ENCODE results near the gene MTCH1.
"Not testable (repeated sequence)": the region's sequence is repeated elsewhere in the genome, so short reads cannot be mapped to it uniquely, and the experiment has no call there.

MTCH1 gene

DNA sequence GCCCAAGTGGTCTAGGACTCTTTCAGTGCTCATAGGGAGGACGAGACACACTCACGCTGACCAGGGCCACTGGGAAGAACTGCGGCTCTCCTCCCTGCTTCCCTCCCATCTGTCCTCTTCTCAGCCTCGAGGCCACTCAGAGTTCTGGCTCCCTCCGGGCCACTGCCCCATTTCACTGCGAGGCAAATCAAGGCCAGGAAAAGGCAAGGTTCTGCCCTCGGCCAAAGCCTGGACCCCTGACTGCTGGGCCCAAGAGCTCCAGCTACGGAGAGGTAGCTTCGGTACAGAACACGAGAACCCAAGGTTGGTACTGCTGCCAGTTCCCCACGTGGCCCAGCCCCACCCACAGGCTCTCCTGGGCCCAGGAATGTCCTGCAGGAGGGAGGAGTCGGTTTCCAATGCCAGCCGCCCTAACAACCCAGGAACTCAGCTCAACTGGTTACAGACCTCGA is 16.7 kb downstream of the MTCH1 start:
- DNase-seq, result no peak

DNA sequence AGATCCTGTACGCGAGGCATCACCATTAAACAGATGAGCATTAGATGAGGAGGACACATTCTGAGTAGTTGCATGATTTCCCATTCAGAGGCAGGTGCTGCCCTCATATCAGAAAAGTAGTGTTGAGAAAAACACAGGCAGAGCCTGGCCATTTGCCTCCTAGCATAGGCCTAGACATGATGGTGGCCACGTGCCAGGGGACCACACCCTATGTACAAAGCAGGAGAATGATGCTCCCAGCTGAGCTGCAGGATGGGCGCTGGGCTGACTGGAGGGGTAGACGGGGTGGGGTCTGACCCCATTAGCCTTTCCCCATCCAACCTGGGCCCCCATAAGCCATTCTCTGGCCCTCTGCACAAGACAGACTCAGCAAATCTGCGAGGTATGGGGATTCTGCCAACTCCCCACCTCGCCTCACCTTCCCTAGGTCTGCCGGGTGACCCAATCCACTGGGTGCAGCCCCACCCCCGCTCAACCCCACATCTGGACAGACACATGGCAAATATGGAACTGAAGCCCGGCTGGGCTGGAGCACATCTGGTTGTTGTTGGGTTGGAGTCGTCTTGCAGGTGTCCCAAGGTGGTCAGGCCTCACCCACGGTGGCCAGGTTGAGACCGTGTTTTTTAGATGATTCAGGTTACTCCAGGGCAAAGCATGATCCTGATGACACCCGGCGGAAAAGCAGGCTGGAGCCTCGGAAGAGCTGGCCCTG is 17.6 kb downstream of the MTCH1 start:
- DNase-seq, result no peak

DNA sequence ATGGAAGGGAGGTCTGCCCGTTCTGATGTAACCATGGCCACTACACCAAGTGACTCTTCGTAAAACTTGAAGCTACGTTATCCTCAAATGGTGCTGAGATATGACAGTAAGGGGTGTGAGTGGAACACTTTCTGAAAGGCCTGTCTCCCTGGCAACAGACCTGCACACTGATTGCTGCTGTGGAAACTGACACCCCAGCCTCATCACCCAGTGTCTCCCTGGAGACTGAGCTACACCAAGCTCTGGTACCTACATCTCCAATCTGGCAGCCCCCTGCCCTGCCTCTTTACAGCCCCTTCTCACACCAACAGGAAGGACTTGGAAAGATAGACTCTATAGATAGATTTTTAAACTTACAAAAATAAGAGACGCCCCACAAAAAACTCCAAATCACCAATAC is 18.2 kb downstream of the MTCH1 start:
- DNase-seq, result no peak

DNA sequence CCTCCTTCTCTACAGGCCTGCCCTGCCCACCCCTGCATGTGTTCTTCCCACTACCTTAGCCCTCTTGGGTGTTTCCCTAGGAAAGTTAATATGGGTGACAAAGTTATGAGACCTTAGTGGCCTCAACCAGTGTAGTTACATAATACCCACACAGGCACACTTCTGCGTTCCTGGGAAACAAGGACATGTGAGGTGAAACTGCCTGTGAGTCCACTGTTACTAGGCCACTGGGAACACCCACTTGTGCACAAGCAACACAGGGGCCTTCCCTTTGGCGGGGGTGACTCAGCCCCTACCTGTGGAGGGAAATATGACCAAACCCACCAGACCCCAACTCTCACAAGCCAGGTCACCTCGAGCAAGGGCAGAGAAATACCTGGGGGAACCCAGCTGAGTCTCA is 18.7 kb downstream of the MTCH1 start:
- DNase-seq, result no peak

DNA sequence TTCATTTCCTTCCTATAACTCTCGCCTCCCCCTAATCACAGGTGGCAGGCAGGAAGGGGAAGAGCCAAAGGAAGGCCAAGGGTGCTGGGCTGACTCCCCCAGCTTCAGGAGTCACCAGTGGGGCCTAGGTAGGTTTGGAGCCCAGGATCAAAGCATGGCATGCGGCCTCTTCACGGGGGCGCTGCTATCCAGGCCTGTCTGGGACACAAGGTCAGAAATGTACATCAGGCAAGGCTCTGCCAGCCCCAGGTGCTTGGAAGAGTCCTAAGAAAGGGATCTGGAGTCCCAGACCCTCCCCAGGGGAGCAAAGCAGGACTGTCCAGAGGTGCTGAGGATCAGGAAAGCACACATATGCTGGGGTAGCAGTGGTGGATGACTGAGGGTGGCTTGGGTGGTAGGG is 21.1 kb downstream of the MTCH1 start:
- DNase-seq, result no peak

DNA sequence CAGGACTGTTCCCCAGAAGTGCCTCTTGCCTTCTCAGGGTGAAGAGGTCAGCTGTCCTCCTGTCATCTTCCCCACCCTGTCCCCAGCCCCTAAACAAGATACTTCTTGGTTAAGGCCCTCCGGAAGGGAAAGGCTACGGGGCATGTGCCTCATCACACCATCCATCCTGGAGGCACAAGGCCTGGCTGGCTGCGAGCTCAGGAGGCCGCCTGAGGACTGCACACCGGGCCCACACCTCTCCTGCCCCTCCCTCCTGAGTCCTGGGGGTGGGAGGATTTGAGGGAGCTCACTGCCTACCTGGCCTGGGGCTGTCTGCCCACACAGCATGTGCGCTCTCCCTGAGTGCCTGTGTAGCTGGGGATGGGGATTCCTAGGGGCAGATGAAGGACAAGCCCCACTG is 21.6 kb downstream of the MTCH1 start:
- DNase-seq, result no peak

DNA sequence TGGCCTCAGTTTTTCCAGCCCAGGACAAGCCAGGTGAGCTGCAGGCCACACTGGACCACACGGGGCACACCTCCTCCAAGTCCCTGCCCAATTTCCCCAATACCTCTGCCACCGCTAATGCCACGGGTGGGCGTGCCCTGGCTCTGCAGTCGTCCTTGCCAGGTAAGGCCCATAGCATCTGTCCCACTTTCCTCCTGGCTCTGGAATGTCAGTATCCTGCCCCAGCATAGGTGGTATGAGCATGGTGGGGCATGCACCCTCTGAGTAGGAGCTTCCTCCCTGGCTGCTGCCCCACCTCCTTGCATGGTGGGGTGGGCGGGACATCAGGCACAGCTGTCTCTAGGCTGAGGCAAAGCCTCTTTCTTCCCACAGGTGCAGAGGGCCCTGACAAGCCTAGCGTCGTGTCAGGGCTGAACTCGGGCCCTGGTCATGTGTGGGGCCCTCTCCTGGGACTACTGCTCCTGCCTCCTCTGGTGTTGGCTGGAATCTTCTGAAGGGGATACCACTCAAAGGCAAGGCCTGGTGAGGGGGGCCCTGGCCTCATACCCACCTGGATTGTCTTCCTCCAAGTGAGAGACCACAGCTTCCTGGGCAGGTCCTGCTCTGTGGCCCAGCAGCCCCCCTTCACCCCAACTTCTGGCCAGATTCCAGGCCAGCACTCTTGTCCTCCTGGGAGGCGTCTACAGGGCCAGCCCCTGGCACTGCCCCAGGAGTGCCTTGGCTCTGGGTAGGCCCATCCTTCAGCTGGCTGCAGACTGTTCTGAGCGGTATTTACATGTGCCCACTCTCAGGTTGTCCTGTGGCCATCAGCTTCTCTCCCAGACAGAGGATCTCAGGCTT is 22.3 kb downstream of the MTCH1 start:
- no peak for DNase-seq

DNA sequence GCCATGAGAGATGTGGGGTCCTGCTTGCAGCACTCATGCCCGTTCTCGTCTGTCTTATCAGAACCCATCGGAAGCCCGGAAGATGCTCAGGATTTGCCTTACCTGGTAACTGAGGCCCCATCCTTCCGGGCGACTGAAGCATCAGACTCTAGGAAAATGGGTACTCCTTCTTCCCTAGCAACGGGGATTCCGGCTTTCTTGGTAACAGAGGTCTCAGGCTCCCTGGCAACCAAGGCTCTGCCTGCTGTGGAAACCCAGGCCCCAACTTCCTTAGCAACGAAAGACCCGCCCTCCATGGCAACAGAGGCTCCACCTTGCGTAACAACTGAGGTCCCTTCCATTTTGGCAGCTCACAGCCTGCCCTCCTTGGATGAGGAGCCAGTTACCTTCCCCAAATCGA is 23.1 kb downstream of the MTCH1 start:
- peak; percentile 61 for DNase-seq

DNA sequence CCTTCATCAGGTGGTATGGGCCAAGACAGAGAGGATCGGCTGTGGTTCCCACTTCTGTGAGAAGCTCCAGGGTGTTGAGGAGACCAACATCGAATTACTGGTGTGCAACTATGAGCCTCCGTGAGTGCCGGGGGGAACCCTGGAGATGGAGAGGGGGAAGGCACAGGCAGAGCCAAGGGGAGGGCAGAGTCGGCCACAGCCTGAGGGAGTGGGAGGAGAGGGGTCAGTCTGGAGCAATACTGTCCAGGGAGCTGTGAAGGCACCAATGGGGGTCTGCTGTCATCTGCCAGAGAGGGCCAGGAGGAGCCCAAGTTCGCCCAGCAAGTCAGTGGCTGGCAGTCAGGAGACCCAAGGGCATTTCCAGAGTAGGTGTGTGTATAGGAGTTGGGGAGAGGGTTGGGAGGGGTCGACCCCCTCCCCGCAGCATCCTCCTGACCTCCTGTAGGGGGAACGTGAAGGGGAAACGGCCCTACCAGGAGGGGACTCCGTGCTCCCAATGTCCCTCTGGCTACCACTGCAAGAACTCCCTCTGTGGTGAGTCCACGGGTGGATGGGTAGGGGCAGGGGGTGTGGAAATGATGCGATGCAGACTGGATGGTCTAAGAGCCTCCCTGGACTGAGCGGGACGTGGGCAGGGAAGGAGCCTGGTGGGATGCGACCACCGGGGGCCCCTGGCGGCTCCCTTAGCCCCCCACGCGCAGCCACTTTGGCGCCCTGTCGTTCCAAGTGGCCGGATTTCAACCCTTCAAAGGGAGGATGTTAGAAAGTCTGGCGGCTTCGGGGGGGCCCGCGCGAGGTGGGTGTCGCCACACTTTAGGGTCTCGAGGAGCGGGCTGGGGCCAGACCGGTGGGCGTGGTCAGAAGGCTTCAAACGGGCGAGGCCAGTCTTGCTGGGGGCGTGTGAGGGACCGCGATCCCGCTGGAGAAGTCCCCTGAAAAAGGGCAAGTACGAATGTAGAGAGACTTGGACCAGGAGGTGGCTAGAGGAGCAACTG is 24.3 kb downstream of the MTCH1 start:
- DNase-seq, result no peak

DNA sequence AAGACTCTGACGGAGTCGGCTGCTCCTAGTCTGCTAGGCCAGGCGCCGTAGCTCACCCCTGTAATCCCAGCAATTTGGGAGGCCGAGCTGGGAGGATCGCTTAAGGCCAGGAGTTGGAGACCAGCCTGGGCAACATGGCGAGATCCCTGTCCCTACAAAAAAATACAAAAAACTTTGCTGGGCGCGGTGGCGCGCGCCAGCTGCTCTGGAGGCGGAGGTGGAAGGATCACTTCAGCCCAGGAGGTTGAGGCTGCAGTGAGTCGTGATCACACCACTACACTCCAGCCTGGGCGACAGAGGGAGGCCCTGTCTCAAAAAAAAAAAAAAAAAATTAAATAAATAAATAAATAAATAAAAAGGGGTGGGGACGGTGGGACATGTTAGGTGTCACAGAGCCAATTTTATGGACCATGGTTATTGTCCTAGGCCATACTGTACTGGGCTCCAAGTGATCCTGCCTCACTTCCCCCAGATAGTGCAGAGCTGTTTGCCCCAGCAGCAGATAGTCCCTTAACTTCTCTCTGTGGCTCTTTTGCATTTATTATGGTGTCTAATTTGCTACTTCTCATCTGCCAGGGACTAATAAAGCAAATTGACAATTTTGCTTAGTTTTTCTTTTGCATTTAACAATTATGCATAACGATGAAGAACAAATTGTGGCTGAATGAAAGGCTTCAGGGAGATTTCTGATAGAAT is 26.3 kb downstream of the MTCH1 start:
- DNase-seq, result no peak

DNA sequence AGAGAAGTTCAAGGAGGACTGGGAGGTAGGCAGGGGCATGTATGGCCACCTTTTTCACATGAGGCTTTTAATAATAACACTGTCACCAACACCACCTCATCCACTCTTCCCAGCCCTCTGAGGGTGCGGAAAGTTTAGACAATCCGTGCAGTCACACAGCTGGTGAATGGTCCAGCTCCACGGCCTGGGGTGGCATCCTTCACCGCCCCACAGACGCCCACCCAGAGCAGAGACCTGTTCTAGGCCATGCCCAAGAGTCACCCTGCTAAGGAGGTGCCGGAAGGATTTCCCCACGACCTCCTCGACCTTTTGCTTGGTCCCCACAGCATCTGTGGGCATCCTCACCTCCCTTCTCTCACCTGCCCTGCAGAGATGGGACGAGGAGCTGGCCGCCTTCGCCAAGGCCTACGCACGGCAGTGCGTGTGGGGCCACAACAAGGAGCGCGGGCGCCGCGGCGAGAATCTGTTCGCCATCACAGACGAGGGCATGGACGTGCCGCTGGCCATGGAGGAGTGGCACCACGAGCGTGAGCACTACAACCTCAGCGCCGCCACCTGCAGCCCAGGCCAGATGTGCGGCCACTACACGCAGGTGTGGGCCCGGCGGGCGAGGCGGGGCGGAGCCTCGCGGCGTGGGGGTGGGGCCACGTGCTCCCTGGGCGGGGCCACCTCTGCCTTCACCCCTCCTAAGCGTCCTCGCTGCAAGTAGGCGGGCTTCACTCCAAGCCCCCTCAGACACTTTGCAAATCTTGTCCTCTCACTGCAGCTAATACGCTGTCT is 27.0 kb downstream of the MTCH1 start:
- DNase-seq, result no peak

DNA sequence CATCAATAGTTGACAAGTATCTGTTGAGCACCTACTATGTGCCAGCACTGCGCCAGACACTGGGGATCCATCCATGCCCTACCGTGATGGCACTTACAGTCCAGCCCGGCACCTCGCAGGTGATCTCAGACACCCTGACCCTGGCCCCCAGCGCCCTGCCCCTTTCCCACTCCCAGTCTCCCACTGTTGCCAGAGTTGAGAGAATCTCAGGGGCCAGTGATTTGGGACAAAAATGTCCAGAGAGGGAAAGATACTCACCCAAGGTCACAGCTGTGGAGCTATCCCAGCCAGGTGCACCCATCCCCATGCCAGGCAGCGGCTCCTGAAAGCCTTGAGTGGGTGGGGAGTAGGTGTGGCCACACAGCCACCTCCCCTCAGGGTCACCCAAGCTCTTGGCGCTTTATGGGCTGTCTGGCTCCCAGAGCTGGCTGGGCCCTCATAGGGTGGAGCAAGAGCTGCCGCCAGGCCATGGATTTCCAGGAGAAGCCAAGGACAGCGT is 28.2 kb downstream of the MTCH1 start:
- no peak for DNase-seq

DNA sequence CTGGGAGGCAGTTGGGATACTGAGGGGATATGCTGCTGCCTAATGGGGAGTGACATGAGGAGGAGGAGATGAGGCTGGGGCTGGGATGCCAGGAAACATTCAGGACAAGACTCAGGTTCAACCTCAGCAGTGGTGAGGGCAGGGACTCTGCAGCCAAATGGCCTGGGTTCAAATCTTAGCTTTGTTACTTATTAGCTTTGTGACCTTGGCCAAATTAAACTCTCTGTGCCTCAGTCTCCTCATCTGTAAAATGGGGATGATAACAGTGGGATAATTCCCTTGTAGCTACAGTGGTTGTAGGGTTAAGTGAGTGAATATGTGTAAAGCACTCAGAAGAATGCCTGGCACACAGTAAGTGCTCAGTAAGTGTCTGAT is 29.6 kb downstream of the MTCH1 start:
- DNase-seq, result no peak

DNA sequence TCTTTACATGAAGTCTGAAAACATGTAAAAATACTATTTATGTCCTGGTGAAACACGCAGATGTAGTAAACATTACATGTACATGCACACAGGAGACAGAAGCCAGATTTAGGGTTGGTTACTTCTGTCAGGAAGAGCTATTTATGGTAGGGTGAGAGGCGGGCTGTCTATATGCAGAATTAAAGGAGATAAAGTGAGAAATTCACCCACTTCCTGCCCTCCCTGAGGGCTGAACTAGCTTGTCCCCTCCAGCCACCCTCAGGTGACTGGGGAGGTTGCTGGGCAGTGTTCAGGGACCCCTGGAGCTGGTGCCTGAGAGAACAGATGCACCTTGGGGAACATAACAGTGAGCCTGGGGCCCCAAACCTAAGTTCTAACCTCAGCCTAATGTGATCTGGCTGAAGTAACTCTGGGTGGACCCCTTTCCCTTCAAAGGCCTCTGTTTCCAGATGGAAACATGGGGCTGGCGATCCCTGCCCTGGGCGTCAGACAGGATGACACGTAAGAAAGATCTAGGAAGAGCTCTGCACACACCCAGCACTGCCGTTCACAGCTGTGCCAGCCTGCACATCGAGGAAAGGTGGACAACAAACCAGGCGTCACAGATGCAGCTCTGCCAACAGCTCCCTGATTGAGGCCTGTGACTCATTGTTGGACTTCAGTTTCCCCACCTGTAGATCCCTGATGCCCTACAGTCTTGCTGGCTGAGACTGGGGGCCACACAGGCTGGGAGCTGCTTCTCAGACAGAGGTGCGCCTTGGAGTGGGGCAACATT is 30.1 kb downstream of the MTCH1 start:
- no peak for DNase-seq

DNA sequence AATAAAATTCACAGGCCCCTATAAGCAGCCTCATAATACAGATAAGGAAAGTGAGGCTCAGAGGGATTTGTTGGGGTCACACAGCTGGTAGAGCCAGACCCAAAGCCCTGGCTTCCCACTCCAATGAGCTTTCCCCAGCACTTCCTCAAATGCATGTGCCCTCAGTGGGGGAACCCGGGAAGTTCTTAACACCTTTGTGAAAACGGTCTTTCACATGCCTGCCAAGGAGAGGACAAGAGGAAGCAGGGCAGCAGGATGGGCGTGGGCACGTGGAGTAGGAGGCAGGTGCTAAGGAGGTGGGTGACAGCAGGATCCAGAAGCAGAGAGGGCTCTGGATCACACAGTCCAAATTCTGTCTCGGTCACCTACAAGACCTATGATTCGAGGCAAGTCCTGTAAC is 30.9 kb downstream of the MTCH1 start:
- DNase-seq, result no peak

DNA sequence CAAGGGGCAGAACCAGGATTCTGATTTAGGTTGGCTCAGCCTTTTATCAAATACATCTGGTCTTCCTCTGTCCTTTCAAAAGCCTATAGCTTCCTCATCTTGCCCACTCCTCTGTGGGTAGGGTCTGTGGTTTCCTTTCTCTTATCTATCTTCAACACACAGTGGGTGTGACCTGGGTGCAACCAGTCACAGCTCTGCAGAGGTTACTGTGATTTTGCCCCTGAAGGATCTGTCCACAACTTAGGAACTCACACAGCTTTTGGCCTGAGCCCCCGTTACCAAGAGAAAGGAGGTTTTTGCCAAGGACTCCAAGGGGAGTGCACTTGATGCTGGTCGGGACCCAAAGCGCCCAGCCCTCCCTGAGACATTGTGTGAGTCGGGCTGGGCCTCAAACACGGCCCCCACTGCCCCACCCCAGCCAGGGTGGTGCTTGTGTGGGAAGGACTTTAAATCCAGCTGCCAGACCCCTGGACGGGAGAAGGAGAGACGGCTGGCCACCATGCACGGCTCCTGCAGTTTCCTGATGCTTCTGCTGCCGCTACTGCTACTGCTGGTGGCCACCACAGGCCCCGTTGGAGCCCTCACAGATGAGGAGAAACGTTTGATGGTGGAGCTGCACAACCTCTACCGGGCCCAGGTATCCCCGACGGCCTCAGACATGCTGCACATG is 31.6 kb downstream of the MTCH1 start, which contains the start of gene PI16:
Gene PI16 (plus strand): TSS at position 477 of the 670 bp plus-strand sequence. CDS start 23 bp downstream, at position 500.
- no peak for DNase-seq

DNA sequence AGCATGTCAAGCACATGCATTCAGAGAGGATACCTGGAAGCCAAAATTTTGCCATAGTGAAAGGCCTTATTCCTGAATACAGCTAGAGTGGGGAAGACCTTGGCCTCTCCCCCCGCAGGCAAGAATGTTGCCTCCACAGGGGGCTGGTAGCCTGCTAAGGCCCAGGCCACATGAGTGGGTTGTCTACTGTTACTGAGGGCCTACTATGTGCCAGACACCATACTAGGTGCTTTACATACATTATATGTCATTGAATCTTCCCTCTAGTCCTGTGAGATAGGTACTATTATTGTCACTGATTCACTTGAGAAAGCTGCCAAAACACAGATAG is 32.1 kb downstream of the MTCH1 start:
- DNase-seq, result no peak

DNA sequence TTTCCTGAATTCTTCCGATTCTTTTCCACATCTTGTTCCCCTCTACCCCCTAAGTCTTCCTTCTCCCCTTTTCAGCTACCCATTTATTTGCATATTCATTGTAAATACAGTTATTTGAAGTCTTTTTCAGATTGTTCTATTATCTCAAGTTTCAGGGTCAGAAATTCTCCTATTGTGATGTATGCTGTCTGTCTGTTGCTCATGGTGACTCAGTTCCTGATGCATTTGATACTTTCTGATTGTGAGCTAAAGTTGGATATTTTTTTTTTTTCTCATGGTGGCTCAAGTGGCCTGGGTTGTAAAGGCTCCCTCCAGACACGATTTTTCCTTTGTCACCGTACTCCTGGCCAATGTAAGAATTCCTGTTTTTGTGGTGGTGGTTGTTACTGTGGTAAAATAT is 36.4 kb downstream of the MTCH1 start:
- no peak for DNase-seq

DNA sequence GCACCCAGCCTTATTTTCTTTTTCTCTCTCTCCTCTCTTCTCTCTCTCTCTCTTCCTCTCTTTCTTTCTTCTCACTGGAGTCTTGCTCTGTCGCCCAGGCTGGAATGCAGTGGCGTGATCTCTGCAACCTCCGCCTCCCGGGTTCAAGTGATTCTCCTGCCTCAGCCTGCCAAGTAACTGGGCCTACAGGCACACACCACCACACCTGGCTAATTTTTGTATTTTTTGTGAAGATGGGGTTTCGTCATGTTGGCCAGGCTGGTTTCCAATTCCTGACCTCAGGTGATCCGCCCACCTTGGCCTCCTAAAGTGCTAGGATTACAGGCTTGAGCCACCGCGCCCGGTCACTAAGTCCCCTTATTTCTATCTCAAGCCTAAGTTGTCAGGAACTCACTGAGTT is 36.9 kb downstream of the MTCH1 start:
- not testable (repeated sequence) for DNase-seq
